HepG2 (cell line): ENCODE measurements around the gene SERAC1. TPM values are rescaled to one million over a fixed set of nuclear protein-coding genes. Genes with fewer than 3 reads are reported as not detected.
A peak's percentile ranks its signal among the peaks of the same experiment; 100 is the strongest.

ENCODE experiments used
- CBX1 ChIP-seq: IDR thresholded peaks from one replicate; pipeline ENCODE4 v1.6.1; 2016; ENCODE audit warnings: antibody characterized with exemption, low read depth
- HMG20A ChIP-seq: IDR thresholded peaks from 2 replicates; pipeline ENCODE4 v1.6.1; 2016; ENCODE audit warnings: borderline replicate concordance
- HOXA3 ChIP-seq: sonication (generic); formaldehyde crosslinking; IDR thresholded peaks from 2 replicates; pipeline ENCODE4 v1.5.0; 2020; ENCODE audit warnings: missing genetic modification reagents
- KDM5A ChIP-seq: fragments of 200-600 bp; sonication (generic); IDR thresholded peaks from 2 replicates; pipeline ENCODE4 v1.7.0; 2018; ENCODE audit warnings: antibody characterized with exemption, mild to moderate bottlenecking, low read length, borderline replicate concordance
- MXD4 ChIP-seq: IDR thresholded peaks from 2 replicates; pipeline ENCODE4 v1.6.1; 2016; ENCODE audit warnings: mild to moderate bottlenecking, missing biosample characterization, missing genetic modification reagents
- SMAD9 ChIP-seq: sonication (generic); formaldehyde crosslinking; IDR thresholded peaks from 2 replicates; pipeline ENCODE4 v1.5.1; 2020; ENCODE audit warnings: mild to moderate bottlenecking, missing genetic modification reagents
- SOX5 ChIP-seq: IDR thresholded peaks from 2 replicates; pipeline ENCODE4 v1.6.1; 2016; ENCODE audit warnings: borderline replicate concordance
- SP2 ChIP-seq: sonication (generic); formaldehyde crosslinking; IDR thresholded peaks from 2 replicates; pipeline ENCODE4 v1.5.1; 2020; ENCODE audit warnings: mild to moderate bottlenecking, missing genetic modification reagents
- SRSF4 ChIP-seq: fragments of 200-400 bp; formaldehyde crosslinking; IDR thresholded peaks from one replicate; pipeline ENCODE4 v1.6.1; 2018; ENCODE audit warnings: mild to moderate bottlenecking, low read depth, low read length, moderate library complexity; ENCODE audit not compliant: poor library complexity, severe bottlenecking
- XBP1 ChIP-seq: sonication (generic); formaldehyde crosslinking; IDR thresholded peaks from 2 replicates; pipeline ENCODE4 v1.5.0; 2020; ENCODE audit warnings: missing genetic modification reagents
- ZMYM4 ChIP-seq: sonication (generic); formaldehyde crosslinking; IDR thresholded peaks from 2 replicates; pipeline ENCODE4 v1.8.1; 2023; ENCODE audit warnings: mild to moderate bottlenecking, missing genetic modification reagents
- ZNF124 ChIP-seq: sonication (generic); formaldehyde crosslinking; IDR thresholded peaks from 2 replicates; pipeline ENCODE4 v1.4.0; 2020; ENCODE audit warnings: missing genetic modification reagents
- ZNF253 ChIP-seq: sonication (generic); formaldehyde crosslinking; IDR thresholded peaks from 2 replicates; pipeline ENCODE4 v1.8.0; 2022; ENCODE audit warnings: mild to moderate bottlenecking, missing genetic modification reagents, borderline replicate concordance
- ZNF3 ChIP-seq: IDR thresholded peaks from 2 replicates; pipeline ENCODE4 v1.7.0; 2017; ENCODE audit warnings: inconsistent platforms
- ZNF572 ChIP-seq: sonication (generic); formaldehyde crosslinking; IDR thresholded peaks from 2 replicates; pipeline ENCODE4 v1.5.1; 2020; ENCODE audit warnings: mild to moderate bottlenecking, missing genetic modification reagents
- polyA plus RNA-seq, 8 experiments: library from polyadenylated mRNA; depleted of rRNA in 3 of 8; stranded (reverse) in 7 of 8; unstranded in 1 of 8; fragments of >200 nt; fragmentation: Illumina TruSeq in 4 of 8; extraction: Trizol in 4 of 8; gene quantifications; 2 replicates each; pipeline versions ENCODE4 v1.2.1 to v1.2.3, GENCODE V29; 2011 to 2016; ENCODE audit warnings: low read depth in 4 of 8, missing spikeins in 1 of 8, mixed read lengths in 1 of 8; ENCODE audit not compliant: insufficient read depth in 1 of 8
- total RNA-seq, 5 experiments: library from RNA; depleted of rRNA; stranded (reverse); fragments of >200 nt; fragmentation: Illumina TruSeq; extraction: Trizol; gene quantifications; 2 replicates each; pipeline ENCODE4 v1.2.3, GENCODE V29; 2016; ENCODE audit warnings: low read depth in 1 of 5
- TF ChIP-seq, protein P1 (sequence below): sonication (generic); formaldehyde crosslinking; IDR thresholded peaks from 2 replicates; pipeline ENCODE4 v1.8.0; 2022; ENCODE audit warnings: low read depth, missing genetic modification reagents
- TF ChIP-seq, protein P2 (sequence below): sonication (generic); formaldehyde crosslinking; IDR thresholded peaks from 2 replicates; pipeline ENCODE4 v1.4.0; 2020; ENCODE audit warnings: missing genetic modification reagents, borderline replicate concordance
- TF ChIP-seq, protein P3 (sequence below): sonication (generic); formaldehyde crosslinking; IDR thresholded peaks from 2 replicates; pipeline ENCODE4 v1.5.0; 2020; ENCODE audit warnings: mild to moderate bottlenecking, missing genetic modification reagents
- TF ChIP-seq, protein P4 (sequence below): sonication (generic); formaldehyde crosslinking; IDR thresholded peaks from 2 replicates; pipeline ENCODE4 v1.5.0; 2020; ENCODE audit warnings: missing genetic modification reagents, mild to moderate bottlenecking, borderline replicate concordance
- TF ChIP-seq, protein P5 (sequence below): sonication (generic); formaldehyde crosslinking; IDR thresholded peaks from 2 replicates; pipeline ENCODE4 v1.8.0; 2022; ENCODE audit warnings: mild to moderate bottlenecking, missing genetic modification reagents, moderate library complexity

Gene SERAC1
- total and polyA plus RNA-seq, 2 of the 13 experiments (the other 11 are each of a cell fraction or from before 2014, with no cell fraction given): 4.5 to 8.1 TPM

DNA sequence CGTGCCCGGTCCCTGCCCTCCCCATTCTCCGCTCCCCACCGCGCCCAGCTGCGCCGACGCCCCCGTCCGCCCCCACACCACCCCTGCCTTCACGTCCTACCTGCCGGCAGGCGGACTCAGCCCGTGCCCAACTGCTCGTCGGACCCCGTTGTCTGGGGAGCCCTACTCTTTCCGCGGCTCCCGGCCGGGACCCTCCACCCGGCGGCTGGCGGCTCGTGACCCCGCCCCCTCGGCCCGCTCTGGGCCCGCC lies at the start of gene SERAC1 (continued):
- TF ChIP-seq, protein P1, sequence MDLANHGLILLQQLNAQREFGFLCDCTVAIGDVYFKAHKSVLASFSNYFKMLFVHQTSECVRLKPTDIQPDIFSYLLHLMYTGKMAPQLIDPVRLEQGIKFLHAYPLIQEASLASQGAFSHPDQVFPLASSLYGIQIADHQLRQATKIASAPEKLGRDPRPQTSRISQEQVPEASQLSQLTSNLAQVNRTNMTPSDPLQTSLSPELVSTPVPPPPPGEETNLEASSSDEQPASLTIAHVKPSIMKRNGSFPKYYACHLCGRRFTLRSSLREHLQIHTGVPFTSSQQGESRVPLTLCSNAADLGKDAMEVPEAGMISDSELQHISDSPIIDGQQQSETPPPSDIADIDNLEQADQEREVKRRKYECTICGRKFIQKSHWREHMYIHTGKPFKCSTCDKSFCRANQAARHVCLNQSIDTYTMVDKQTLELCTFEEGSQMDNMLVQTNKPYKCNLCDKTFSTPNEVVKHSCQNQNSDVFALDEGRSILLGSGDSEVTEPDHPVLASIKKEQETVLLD: peak; percentile 30; the same call in 1 of the 2 replicates
- TF ChIP-seq, protein P2, sequence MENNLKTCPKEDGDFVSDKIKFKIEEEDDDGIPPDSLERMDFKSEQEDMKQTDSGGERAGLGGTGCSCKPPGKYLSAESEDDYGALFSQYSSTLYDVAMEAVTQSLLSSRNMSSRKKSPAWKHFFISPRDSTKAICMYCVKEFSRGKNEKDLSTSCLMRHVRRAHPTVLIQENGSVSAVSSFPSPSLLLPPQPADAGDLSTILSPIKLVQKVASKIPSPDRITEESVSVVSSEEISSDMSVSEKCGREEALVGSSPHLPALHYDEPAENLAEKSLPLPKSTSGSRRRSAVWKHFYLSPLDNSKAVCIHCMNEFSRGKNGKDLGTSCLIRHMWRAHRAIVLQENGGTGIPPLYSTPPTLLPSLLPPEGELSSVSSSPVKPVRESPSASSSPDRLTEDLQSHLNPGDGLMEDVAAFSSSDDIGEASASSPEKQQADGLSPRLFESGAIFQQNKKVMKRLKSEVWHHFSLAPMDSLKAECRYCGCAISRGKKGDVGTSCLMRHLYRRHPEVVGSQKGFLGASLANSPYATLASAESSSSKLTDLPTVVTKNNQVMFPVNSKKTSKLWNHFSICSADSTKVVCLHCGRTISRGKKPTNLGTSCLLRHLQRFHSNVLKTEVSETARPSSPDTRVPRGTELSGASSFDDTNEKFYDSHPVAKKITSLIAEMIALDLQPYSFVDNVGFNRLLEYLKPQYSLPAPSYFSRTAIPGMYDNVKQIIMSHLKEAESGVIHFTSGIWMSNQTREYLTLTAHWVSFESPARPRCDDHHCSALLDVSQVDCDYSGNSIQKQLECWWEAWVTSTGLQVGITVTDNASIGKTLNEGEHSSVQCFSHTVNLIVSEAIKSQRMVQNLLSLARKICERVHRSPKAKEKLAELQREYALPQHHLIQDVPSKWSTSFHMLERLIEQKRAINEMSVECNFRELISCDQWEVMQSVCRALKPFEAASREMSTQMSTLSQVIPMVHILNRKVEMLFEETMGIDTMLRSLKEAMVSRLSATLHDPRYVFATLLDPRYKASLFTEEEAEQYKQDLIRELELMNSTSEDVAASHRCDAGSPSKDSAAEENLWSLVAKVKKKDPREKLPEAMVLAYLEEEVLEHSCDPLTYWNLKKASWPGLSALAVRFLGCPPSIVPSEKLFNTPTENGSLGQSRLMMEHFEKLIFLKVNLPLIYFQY (CRISPR knock-in tag): no peak
- TF ChIP-seq XBP1 (no peak), HMG20A (no peak), SMAD9 (CRISPR knock-in tag) (no peak), ZMYM4 (CRISPR knock-in tag) (no peak), KDM5A (no peak), SRSF4 (no peak), HOXA3 (CRISPR knock-in tag) (no peak), ZNF124 (CRISPR knock-in tag) (no peak), ZNF253 (CRISPR knock-in tag) (no peak), SOX5 (CRISPR knock-in tag) (no peak), MXD4 (no peak), ZNF572 (CRISPR knock-in tag) (no peak), SP2 (CRISPR knock-in tag) (peak; percentile 61; the same call in 1 of the 2 replicates), CBX1 (no peak), ZNF3 (no peak)
- TF ChIP-seq, protein P3, sequence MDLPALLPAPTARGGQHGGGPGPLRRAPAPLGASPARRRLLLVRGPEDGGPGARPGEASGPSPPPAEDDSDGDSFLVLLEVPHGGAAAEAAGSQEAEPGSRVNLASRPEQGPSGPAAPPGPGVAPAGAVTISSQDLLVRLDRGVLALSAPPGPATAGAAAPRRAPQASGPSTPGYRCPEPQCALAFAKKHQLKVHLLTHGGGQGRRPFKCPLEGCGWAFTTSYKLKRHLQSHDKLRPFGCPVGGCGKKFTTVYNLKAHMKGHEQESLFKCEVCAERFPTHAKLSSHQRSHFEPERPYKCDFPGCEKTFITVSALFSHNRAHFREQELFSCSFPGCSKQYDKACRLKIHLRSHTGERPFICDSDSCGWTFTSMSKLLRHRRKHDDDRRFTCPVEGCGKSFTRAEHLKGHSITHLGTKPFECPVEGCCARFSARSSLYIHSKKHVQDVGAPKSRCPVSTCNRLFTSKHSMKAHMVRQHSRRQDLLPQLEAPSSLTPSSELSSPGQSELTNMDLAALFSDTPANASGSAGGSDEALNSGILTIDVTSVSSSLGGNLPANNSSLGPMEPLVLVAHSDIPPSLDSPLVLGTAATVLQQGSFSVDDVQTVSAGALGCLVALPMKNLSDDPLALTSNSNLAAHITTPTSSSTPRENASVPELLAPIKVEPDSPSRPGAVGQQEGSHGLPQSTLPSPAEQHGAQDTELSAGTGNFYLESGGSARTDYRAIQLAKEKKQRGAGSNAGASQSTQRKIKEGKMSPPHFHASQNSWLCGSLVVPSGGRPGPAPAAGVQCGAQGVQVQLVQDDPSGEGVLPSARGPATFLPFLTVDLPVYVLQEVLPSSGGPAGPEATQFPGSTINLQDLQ: no peak
- TF ChIP-seq, protein P4, sequence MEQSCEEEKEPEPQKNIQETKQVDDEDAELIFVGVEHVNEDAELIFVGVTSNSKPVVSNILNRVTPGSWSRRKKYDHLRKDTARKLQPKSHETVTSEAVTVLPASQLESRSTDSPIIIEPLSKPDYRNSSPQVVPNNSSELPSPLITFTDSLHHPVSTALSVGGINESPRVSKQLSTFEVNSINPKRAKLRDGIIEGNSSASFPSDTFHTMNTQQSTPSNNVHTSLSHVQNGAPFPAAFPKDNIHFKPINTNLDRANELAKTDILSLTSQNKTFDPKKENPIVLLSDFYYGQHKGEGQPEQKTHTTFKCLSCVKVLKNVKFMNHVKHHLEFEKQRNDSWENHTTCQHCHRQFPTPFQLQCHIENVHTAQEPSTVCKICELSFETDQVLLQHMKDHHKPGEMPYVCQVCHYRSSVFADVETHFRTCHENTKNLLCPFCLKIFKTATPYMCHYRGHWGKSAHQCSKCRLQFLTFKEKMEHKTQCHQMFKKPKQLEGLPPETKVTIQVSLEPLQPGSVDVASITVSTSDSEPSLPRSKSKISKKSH (CRISPR knock-in tag): peak; percentile 40; the same call in 1 of the 2 replicates
- TF ChIP-seq, protein P5, sequence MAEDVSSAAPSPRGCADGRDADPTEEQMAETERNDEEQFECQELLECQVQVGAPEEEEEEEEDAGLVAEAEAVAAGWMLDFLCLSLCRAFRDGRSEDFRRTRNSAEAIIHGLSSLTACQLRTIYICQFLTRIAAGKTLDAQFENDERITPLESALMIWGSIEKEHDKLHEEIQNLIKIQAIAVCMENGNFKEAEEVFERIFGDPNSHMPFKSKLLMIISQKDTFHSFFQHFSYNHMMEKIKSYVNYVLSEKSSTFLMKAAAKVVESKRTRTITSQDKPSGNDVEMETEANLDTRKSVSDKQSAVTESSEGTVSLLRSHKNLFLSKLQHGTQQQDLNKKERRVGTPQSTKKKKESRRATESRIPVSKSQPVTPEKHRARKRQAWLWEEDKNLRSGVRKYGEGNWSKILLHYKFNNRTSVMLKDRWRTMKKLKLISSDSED (CRISPR knock-in tag): no peak
